WI38 (cell line): ENCODE measurements around the gene DUSP6.

Source experiments
- H3K4me3 ChIP-seq: 2 replicates; pipeline ENCODE4 v1.5.1; 2011; ENCODE audit warnings: low read depth, mild to moderate bottlenecking, control low read depth, low read length
- CTCF ChIP-seq: IDR thresholded peaks from 2 replicates; pipeline ENCODE4 v1.5.1; 2012; ENCODE audit warnings: low read depth, mild to moderate bottlenecking, control low read depth, low read length

DUSP6 gene

DNA sequence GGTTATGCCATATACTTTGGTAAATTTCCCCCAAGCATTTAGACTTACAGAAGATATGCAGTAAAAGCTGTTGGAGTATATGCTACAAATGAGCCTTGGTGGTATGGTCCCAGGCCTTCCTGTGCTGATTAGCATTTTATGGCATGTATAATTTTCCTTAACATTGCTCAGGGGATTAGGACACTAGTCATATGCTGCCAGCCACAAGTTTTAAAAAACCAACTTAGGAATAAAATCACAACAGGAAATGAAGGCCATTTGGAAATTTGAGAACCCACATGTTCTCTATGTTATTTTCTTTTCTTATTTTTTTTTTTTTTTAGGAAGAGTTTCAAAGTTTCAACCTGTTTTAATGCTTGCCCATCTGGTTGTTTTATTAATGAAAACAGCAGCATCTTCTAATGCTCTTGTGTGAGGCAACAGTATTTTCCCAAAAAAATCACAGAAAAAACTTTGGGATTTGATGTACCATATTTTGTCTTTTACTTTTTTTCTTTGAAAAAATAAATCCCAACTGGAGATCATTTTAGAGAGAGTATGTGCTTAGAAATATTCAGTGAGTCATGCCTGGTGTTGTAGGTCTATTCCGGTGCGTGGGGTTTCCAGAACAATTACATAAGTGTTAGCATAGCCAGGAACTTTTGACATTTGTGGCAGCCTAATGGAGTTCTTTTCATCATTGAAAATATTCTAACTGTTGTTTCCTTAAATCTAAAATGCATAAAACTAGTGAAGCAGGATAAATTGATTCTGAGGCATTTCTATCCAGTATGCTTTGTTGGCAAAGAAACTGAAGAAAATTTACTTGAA, 21.7 kb upstream of the DUSP6 start:
- no peak overlapping the region for H3K4me3 ChIP-seq
- TF ChIP-seq CTCF: no peak

DNA sequence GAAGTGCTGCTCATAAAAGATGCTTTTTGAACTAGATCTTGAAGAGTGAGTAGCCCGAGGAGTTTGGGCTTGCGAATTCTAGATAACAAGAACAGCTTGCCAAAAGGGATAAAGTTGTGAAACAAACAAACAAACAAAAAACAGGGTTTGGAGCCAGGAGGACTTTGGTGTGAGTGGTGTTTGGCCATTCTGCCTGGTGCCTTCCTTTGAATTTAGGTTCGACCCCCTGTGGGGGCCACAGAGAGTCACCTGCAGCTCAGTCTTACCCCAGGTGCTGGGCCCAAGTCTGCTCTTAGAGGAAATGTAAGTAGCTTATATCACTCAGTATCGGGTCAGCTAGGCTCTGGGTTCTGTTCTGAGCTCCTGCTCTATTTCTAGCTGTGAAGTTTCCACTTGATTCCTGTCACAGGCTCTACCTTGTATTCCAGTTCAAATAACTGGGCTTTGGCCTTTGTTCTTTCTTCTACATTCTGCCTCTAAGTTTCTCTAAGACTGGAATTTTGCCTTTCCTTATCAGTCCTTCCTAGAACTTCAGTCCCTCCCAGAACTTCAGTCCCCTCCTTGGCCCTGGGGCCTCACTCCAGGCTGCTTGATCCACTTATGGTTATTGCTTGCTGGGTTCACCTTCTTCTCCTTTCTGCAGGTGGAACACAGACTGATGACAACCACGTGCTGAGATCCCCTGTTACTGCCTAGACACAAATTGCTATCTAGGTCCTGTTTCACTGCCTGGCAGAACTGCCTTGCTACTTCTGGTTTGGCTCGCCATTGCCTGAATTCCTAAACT, 20.5 kb upstream of the DUSP6 start:
- TF ChIP-seq CTCF: no peak
- H3K4me3 ChIP-seq: no peak overlapping the region

DNA sequence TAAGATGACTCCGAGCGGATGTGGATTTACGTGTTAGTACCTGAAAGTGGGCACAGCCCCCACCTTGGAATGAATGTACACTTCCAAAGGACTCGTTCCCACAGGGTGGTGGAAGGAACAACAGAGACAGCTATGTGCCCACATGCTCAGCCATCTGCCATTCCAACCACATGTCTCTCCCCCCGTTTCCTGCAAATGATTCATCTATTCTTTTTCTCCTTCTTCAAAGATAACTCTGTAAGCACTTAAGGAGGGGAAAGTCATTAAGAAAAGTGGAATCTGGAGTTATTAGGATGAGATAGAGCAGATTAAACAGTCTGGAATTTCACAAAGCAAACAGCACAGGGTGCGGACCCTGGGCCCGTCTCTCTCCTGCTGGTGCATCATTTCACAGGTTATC, 18.5 kb upstream of the DUSP6 start:
- no peak overlapping the region for H3K4me3 ChIP-seq
- no peak for TF ChIP-seq CTCF

DNA sequence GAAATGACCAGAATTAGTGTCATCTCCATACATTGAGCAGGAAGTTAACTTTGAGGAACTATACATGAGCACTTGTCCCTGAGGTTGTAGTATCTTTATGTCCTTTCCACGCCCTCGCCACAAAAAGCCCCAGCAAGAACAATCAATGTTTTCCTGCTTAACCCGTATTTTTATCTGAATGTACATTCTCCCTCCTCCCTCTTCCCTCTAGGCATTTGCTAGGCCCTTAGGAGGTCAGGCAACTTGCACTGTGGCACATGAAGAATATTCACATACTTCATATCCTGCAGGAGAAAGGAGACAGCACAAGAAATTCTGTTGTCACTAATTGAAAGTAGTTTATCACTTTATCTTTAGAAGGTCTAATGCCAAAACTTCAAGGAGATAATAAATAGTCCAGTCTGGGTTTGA, 18.1 kb upstream of the DUSP6 start:
- TF ChIP-seq CTCF: no peak
- no peak overlapping the region for H3K4me3 ChIP-seq

- no peak for TF ChIP-seq CTCF
- H3K4me3 ChIP-seq: no peak overlapping the region
These were observed 16.9 kb upstream of the DUSP6 start for GRCh38 chr12:89369166-89369565.

- no peak for TF ChIP-seq CTCF
- H3K4me3 ChIP-seq: no peak overlapping the region
These were observed 16.1 kb upstream of the DUSP6 start for GRCh38 chr12:89368391-89368790.
